ENCODE data around the gene KIZ.

The KIZ gene, protein sequence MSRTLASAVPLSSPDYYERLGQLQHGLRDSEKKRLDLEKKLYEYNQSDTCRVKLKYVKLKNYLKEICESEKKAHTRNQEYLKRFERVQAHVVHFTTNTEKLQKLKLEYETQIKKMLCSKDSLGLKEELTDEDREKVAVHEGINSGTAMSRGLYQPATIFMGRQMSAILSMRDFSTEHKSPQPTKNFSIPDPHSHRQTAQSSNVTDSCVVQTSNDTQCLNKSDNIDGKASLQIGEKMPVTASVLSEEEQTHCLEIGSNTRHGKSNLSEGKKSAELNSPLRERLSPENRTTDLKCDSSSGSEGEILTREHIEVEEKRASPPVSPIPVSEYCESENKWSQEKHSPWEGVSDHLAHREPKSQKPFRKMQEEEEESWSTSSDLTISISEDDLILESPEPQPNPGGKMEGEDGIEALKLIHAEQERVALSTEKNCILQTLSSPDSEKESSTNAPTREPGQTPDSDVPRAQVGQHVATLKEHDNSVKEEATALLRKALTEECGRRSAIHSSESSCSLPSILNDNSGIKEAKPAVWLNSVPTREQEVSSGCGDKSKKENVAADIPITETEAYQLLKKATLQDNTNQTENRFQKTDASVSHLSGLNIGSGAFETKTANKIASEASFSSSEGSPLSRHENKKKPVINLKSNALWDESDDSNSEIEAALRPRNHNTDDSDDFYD

DNA sequence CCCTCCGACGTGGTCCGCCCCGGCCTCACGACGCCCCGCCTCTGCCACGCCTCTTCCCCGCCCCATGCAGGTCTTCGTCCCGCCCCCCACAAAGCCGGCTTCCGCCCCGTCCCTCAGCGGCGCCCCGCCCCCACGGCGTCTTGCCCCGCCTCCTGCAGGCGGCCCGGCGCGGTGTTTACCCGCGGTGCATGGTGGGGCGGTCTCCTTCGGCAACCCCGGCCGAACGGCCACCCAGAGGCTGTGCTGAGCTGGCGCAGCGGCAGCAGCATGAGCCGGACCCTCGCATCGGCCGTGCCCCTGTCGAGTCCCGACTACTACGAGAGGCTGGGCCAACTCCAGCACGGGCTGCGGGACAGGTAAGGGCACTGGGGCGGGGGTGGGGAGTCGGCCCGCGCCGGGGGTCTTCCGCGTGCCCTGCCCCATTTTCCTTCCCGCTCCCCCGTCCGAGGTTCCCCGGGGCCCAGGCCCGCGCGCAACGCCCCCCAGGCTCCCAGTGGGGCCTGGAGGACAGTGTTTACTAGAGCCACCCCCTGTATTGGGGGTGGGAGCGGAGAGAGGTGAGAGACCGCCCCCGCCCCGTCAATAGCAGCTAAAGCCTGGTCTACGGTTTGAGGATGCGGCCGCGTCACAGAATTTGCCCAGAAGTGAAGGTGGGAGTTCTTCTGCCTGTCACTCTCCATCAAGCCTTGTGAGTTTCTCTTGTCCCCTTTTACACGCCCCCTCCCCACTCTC is at the start of gene KIZ:
Gene KIZ (plus strand): TSS at position 234 of the 732 bp plus-strand sequence. CDS start 34 bp downstream, at position 268.
- peak; percentile 96 to 97 for DNase-seq (ENCODE audit: low read depth in 2 of 2)

DNA sequence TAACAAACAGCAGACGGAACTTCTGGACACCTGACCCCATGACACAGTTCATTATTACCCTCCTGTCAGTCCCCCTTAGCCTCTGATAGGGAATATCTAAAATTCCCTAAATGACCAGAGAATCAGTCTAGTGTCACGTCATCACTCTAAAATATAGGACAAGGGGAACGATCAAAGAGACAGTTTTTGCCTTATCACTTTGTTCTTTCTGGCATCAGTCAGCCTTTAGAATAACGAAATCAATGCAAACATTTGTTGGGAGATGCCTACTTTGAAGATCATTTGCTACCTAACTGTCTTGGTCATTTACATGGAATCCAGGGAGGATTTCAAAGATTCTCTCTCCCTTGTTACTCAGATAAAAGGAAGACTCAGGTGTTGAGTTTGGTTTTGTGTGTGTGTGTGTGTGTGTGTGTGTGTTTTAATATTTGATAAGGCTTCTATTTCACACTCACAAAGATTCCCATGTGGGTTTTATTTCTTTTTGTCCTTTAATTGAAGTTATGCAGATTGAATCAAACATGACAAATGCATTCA is 48.0 kb upstream of the KIZ start:
- no peak for DNase-seq (ENCODE audit: low read depth in 2 of 2)

DNA sequence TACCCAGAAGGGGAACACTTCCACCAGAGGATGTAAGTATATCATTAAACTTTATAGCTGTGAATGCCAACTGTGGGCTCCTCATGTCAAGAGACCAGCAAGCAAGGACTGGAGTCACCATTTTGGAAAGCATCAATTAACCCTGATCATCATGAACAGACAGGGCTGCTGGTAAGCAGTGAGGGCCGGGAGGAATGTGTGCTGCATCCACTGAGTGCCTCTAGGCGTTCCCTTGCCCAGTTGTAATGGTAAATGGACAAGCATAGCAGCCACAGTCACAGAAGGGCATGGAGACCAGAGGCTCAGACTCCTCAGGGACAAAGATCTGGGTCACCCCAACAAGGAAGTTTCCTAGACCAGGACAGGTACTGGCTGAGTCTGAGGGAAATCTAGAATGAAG is 43.3 kb upstream of the KIZ start:
- DNase-seq (ENCODE audit: low read depth in 2 of 2), result no peak

DNA sequence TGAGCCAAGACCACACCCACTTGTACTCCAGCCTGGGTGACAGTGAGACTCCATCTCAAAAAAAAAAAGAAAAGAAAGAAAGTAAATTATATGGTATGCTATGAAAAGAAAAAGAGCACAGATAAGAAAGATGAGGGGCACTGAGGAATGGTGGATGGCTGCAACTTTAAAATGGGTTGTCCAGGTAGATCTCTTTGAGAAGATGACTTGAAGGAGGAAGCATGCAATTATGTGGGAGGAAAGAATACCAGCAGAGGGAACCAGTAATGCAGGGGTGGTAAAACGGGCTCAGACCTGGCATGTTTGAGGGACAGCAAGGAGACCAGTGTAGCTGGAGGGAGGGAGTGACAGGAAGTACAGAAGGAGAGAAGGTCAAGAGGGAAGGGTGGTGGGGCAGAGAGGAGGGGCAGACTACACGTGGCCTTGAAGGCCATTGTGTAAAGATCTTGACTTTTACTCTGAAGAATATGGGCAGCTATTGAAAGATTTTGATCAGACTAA is 42.0 kb upstream of the KIZ start:
- DNase-seq (ENCODE audit: low read depth in 2 of 2), result no peak

DNA sequence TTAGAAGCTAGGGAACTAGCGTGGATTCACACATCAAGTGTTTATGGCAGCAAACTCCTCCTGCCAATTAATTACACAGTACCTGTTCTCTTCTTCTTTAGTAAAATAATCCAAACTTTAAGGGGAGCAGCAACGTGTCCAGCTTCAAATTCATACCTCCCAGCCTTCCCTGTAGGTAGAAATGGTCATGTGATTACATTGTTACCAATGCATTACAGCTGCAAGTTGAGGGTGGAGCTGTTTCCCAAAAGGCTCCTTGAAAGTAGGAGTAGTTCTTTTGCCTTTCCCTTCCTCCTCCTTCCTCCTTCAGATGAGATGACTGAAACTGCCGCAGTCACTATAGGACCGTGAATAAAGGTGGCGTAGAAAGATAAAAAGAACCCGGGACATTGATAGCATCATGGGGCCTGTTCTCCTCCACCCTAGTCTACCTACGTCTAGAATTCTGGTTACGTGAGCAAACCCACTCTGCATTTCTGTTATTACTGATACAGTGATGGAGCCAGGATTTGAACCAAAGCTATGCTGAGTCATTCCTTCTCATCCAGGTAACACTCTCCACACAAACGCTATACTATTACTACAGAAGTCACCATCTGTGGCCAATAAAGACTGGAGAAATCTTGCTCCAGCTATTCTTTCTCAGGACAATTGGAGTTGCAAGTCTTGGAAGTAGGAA is 37.9 kb upstream of the KIZ start:
- DNase-seq (ENCODE audit: low read depth in 2 of 2), result no peak

DNA sequence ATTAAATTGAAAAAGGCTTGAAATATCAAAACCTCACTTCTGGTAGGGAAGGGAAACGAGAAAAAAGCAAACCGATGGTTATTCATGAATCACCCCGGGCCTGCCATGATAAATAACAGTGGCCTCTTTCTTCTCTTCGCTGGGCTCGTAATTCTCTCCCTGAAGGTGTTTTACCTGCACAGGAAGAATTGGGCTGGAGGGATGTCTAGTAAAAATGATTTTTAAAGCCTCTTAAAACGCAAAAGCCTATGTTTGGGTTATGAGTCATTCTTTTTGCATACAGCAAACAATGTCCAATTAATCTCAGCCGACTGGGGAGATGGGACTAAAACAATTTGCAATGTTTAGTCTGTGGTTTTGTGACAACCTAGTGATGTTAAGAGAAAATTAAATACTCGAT is 36.5 kb upstream of the KIZ start:
- DNase-seq (ENCODE audit: low read depth in 2 of 2), result no peak

DNA sequence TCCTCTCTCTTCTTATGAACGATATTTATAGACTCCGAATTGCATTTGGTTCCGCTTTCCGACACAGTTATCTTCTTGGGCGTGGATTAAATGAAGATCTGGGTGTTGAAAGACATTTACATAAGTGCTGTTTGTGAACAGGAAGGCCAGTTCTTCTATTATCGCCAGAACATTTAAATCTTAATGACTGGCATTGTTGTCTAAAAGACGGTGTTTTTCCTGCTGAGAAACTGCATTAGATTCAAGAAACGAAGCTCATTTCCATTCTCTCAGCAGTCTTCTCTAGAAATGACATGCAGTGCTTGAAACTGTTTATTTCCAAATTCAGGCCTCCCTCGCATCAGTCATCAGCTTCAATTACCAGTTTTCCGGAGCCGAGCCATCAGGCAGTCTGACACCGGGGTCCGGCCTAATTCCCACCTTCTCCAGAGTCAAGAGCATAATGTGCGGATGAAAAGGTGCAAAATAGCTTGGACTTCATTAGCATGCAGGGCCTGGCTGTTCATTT is 35.7 kb upstream of the KIZ start:
- DNase-seq (ENCODE audit: low read depth in 2 of 2), result no peak

DNA sequence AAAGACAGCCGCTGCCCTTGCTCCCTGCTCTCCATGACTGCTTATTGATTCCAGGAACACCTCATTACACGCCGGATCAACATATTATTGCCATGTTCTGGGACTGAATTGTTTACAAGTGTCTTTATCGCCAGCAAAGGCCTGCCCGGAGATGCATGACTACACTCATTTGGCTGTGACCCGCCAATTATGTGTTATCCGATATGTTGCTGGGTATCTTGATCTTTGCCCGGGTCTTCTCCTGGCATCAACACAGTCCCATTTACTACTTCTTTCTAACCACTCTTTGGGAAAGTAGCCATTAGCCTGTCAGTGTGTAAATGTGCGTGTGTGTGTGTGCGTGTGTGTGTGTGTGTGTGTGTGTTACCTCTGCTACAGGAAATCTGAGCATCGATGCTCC is 35.2 kb upstream of the KIZ start:
- no peak for DNase-seq (ENCODE audit: low read depth in 2 of 2)

DNA sequence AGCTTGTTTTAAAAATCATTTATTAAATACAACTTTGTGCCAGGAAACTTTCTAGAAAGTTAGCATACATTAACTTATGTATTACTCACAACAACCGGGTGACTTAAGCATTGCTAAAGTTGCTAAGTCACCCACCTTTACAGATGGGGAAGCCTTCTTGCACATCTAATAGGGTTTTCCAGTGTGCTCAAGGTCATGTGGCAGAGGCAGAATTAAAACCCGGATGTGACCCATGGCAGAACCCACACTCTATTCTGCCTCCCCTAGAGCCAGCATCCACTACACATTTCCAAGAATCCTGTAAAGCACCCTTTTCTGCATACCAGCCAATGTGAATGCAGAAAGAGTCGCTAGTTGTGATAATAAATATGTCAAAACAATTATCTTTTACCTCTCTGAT is 33.1 kb upstream of the KIZ start:
- DNase-seq (ENCODE audit: low read depth in 2 of 2), result no peak

DNA sequence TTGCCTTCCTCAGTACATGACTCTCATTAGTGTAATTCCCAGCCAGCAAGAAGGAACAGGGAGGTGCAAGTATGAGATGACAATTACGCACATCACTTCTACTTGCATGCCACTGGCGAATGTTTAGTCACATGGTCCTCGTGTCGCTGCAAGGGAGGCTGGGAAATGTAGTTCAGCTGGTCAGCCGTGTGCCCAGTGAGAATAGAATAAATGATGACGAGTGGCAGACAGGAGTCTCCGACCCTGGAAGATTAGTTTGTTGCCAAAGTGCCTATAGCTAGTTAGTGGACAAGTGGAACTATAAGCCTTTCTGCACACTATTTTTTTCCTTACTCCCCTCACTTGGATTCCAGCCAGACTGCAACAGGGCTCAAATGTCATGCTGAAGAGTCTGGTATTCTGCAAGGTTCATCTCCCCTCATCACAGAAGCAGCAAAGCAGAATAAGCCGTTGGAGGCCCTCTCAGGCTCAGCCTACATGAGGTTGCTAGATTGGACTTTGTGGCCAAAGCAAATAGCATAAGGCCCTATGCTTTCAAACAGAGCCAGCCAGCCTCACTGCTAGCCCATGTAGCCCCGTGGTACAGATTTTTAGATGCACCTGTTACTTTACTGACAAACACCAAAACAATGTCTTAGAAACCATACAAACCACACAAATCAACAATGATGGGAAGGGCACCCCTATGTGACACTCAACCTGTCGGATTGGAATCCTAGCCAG is 29.4 kb upstream of the KIZ start:
- DNase-seq (ENCODE audit: low read depth in 2 of 2), result no peak

DNA sequence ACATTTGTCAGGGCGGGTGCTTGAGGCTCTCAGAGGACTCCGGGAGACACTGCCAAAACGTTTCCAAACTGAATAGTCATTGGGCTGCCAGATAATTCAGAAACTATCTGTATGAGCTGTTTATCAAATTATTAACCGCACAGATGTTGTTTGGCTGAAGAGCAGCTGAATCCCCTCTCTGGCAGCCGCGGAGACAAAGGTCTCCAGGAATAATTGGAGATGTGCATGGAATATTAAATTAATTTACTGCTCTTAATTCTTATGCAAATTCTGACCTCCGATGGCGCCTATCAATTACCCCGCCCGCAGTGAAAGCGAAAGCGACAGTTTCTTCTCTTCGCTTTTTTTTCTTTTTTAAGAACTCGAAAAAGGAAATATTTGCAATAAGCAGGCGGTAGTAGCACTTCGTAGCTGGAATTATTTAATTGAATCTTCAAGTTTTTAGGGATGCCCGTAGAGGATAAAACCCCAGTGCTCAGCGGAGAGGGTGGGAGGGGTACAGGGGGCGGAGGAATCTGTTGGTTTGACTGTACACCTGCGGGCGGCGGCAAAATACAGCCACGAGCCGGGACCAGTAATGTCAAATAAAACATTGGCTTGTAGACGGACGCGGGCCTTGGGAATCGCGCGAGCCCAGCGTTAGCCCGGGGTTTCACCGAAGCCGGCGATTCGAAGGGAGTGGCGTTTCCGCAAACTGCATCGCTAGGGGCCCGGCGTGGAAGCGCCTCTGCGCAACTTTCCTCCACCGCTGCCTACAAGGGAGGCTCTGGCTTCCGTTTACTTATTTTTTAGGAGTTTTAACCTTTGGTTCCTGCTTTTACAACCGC is 25.9 kb upstream of the KIZ start:
- DNase-seq (ENCODE audit: low read depth in 2 of 2), result no peak

DNA sequence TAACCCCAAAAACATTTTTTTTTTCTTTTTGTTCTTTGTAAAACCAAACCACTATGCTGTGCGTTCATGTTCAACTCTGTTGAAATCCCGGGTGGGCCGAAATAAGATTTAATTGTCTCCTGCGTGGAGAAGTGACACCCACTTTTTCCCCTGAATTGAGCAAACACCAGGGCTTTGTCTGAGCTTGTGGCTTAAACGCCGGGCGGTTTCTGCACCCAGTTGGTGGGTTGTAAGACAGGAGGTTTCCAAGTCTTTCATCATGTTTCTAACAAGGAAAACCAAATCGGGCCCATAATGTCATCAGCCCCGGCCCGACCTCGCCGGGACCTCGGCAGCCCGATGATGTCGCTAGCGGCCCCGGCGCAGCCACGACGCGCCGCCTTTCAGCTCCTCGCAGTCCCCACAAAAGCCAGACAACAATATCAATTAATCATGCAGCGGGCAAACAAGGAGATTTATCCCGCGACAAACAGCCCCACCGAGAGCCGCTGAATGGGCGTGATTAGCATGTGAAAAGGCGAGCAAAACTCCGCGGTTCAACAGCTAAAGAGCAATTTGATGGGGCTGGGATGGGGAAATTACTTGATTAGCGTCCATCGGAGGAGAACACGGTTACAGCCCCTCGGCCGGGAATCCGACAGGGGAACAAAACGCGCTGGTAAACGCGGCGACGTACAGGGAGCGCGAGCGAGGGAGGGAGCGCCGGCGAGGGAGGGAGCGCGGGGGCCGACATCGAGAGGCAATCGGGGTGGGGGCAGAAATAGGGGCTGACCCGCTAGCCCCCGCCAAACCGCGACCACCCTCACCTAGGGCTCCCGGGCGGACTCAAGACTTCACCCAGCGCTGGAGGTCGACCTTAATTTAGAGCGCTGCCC is 25.1 kb upstream of the KIZ start:
- DNase-seq (ENCODE audit: low read depth in 2 of 2), result no peak

DNA sequence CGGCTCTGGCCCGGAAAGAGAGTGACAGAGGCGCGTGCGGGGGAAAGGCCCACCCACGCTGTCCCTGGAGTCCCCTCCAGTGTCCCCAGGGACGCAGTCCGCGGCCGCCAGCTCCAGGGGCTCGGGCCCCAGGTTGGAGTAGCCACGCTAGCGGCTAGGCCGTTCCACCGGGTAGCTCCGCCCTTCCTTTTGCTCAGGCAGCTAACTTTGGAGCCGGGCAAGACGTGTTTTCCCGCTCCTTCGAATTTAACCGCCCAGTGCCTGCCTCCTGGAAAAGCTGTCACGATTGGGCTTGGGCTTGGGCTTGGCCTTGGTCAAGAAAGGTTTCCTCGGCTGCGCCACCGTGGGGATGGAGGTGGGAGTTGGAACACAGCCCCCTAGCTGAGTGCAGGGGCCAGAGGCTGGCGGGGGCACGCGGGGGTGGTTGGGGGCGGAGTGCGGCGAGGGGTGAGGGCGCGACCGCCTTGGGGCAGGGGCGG is 24.4 kb upstream of the KIZ start:
- DNase-seq (ENCODE audit: low read depth in 2 of 2), result no peak

DNA sequence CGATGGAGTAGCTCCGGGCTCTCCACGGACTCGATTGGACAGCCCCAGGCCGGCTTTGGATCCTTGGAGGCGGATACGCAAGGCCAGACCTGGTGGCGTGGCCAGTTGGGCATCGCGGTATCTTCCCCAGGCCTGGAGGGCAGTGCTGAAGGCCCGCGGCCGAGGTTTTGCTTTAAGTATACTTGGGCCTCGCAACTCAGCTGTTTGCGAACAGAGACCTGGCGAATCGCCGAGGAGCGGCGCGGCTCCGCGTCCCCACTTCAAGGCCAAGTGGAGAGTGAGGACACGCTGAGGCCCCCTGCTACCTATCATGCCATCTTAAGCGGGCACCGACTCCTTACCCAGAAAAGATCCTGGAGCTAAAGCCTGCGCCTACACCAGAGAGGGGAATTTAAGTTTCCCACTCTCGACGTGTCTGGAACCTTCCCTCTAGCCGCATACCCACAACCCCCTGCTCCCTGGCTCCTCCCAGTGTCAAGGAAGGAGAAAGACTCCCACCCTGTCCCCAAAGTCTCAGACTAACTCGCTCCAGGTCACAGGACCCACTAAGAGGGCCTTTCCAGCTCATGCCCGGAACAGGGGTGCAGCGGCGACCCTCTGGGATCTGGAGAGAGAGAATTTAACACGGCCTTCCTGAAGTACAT is 23.8 kb upstream of the KIZ start:
- DNase-seq (ENCODE audit: low read depth in 2 of 2), result no peak

DNA sequence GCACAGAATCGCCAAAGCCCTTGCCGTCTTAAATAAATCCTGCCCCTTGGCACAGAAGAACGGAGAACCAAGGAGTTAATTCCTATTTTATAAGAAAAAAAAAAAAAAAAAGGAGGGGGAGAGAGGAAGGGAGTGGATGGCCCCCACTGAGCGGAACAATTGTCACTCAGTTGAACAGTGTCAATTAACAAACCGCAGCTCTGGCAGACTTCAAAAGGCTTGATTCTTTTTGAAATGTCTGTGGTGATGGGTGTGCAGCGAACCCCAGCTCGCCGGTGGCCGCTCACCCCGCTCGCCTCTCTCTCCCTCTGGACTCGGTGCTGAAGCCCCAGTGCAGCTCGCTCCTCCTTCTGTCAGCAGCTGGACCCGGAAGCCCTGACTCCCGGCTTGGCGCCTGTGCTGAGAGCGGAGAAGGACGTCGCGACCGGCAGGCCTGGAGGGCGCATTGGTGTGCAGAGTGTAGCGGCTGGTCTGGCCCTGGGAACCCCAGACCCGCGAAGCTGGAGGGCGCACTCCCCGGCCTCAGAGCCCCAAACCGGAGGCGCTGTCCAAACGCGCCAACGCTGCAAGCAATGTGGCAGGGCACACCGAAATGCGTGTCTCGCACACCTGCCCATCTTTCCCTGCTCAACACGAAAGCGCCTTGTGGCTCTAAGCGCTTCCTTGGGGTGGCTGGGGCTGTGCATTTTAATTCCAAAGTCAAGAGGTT is 23.1 kb upstream of the KIZ start:
- no peak for DNase-seq (ENCODE audit: low read depth in 2 of 2)

DNA sequence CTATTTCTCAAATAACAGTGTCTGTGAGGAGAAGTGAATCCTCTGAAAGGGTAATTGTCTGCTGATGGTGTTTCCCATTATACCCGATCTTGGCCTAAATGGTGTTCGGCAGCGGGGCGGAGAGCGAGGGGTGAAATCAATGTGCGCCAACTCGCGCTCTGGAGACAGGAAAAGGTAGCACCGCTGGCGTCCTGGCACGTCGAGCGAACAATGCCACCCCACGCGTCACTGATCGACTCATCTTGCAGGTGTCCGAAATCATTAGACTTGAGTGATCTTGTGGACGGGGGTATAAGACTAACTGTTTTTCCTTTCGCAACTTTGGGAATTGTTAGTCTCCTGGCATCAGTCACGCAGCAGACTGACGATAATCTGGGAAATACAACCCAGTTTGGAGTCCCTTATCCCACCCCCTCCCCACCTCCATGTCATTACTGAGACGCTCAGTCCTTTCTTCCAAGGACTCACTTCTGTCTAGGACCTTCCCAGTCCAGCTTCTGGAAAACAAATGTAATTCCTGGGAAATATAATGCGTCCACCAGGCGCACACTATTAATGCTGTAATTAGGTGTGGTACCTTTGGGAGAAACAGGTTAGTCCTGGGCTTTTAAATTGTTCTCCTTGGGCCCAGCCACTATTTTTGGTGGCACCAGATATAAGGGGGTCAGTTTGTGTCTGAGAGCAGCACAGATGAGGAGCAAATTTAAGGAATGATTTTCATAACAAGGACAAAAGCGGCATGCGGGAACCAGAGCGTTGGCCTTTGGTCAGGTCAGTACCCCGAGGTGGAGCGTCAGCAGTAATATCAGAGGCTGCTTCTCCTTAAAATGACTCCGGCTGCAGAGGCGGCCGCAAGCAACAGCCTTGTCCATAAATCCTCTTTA is 22.1 kb upstream of the KIZ start:
- DNase-seq (ENCODE audit: low read depth in 2 of 2), result no peak

DNA sequence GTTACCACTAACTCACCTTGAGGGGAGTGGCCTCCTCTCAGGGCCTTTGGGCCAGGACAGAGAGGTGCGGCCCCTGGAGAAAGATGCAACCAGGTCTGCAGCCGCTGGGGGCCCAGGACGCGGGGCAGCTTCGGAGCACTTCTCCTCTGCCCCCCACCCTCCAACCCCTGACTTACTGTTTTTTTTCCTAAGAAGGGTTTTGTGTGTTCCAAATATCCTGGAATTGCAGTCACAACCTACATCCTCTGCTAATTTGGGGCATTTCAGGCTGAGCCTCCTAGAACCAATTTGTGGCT is 21.5 kb upstream of the KIZ start:
- no peak for DNase-seq (ENCODE audit: low read depth in 2 of 2)

All from stimulated activated CD8-positive, alpha-beta memory T cell treated with anti-CD3 and anti-CD28 coated beads, Interleukin-2, amount 100 ng/mL, for 1 hour (primary cell).